ENCODE measurements around the gene LOC101059915.
"Not testable (repeated sequence)": the region's sequence is repeated elsewhere in the genome, so short reads cannot be mapped to it uniquely, and the experiment has no call there.

The LOC101059915 gene

DNA sequence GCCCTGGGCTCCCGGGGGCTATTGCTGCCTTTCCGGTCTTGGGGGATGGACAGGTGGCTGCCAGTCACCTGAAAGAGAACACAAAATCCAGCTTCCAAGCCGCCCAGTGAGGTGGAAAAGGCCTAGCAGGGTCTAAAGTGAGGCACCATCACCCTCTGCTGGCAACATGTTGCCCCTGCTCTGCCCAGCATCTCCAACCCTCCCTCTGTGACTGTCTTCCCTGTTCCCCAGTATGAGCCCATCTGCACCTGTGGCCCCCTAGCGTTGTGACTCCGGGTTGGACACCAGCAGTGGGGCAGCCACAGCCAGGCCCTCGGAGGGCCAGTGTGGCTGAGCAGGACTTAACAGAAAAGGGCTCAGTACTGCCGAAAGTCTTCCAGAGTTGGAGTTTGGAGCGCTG is 3.1 kb upstream of the LOC101059915 start:
- H3K4me2 ChIP-seq (ENCODE audit: control insufficient read depth, extremely low read depth, insufficient read depth, low read depth, low read length); H3K9me1 ChIP-seq (ENCODE audit: control insufficient read depth, extremely low read depth, insufficient read depth, low read length); FAIRE-seq; H3K27ac ChIP-seq (ENCODE audit: control insufficient read depth, insufficient read depth, low read length); H4K20me1 ChIP-seq (ENCODE audit: control insufficient read depth, extremely low read depth, insufficient read depth, low read length); H3K4me3 ChIP-seq (ENCODE audit: control insufficient read depth in 2 of 3, extremely low read depth in 1 of 3, insufficient read depth in 2 of 3, low read depth in 1 of 3, low read length in 3 of 3); dilution Hi-C loops (cut with MboI; ENCODE audit: extremely low pct_ligation_motif_present, low sequenced_read_pairs); H3K9me3 ChIP-seq (ENCODE audit: control insufficient read depth, low read depth, low read length); H3K36me3 ChIP-seq (ENCODE audit: control insufficient read depth in 2 of 2, extremely low read depth in 1 of 2, insufficient read depth in 2 of 2, low read length in 2 of 2); DNase-seq (ENCODE audit: low read depth, low spot score); H2AFZ ChIP-seq (ENCODE audit: control insufficient read depth, low read length); H3K27me3 ChIP-seq (ENCODE audit: control insufficient read depth, extremely low read depth, insufficient read depth, low read length); H3K9ac ChIP-seq (ENCODE audit: control insufficient read depth, extremely low read depth, insufficient read depth, low read length); H3K79me2 ChIP-seq (ENCODE audit: control insufficient read depth, insufficient read depth, low read length): not testable (repeated sequence)
- TF ChIP-seq, protein P1, sequence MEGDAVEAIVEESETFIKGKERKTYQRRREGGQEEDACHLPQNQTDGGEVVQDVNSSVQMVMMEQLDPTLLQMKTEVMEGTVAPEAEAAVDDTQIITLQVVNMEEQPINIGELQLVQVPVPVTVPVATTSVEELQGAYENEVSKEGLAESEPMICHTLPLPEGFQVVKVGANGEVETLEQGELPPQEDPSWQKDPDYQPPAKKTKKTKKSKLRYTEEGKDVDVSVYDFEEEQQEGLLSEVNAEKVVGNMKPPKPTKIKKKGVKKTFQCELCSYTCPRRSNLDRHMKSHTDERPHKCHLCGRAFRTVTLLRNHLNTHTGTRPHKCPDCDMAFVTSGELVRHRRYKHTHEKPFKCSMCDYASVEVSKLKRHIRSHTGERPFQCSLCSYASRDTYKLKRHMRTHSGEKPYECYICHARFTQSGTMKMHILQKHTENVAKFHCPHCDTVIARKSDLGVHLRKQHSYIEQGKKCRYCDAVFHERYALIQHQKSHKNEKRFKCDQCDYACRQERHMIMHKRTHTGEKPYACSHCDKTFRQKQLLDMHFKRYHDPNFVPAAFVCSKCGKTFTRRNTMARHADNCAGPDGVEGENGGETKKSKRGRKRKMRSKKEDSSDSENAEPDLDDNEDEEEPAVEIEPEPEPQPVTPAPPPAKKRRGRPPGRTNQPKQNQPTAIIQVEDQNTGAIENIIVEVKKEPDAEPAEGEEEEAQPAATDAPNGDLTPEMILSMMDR (optimal IDR thresholded peaks at IDR 0.05 in 1 of 3, IDR thresholded peaks at IDR 0.05 in 1 of 3, conservative IDR thresholded peaks at IDR 0.05 in 1 of 3; ENCODE audit: extremely low read depth in 1 of 3, insufficient read depth in 2 of 3, low read length in 3 of 3), result peak in 2 of 3 experiments; percentile 12 to 17
- H3K4me1 ChIP-seq (ENCODE audit: control insufficient read depth, extremely low read depth, insufficient read depth, low read length), result peaks cover 13% of the 10 kb centered on the region

DNA sequence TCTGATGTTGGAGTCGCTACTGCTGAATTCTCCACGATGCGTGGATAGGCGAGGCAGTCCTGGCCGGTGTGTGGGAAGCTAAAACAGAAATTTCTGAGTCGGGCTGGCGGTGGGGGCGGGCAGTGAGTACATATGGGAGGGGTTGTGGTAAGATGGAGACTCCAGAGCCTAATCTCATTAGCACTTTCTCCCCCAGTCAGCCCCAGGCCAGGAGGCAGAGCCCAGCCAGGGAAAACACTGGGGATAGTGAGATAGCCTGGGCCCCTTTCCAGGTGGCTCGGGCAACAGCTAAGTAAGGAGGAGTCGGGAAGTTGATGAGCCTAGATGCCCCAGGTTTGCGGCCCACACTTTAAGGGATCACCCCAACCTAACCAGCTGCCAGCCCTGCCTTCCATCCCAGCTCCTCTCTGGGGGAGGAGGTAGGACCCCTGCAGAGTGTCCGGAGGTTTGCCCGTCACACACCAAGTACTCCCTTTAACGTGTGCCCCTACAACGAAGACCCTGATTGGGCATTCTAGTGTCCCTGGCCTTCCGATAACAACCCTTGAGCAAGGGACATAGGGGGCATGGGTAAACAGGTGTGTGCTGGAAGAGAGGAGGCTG is 2.4 kb upstream of the LOC101059915 start:
- DNase-seq (ENCODE audit: low read depth, low spot score) (no peak), FAIRE-seq (no peak)
- no peak for TF ChIP-seq EZH2 (IDR thresholded peaks at IDR 0.05; ENCODE audit: low read length)
- TF ChIP-seq, protein P1 (optimal IDR thresholded peaks at IDR 0.05 in 1 of 3, IDR thresholded peaks at IDR 0.05 in 1 of 3, conservative IDR thresholded peaks at IDR 0.05 in 1 of 3; ENCODE audit: extremely low read depth in 1 of 3, insufficient read depth in 2 of 3, low read length in 3 of 3), result no peak
- Histone ChIP-seq H3K9me3 (ENCODE audit: control insufficient read depth, low read depth, low read length) (no peaks in the 10 kb centered on the region), H3K9ac (ENCODE audit: control insufficient read depth, extremely low read depth, insufficient read depth, low read length) (no peak overlapping the region), H3K4me2 (ENCODE audit: control insufficient read depth, extremely low read depth, insufficient read depth, low read depth, low read length) (no peak overlapping the region), H3K79me2 (ENCODE audit: control insufficient read depth, insufficient read depth, low read length) (no peaks in the 10 kb centered on the region), H4K20me1 (ENCODE audit: control insufficient read depth, extremely low read depth, insufficient read depth, low read length) (peaks cover 5% of the 10 kb centered on the region), H3K9me1 (ENCODE audit: control insufficient read depth, extremely low read depth, insufficient read depth, low read length) (no peaks in the 10 kb centered on the region), H2AFZ (ENCODE audit: control insufficient read depth, low read length) (no peak overlapping the region), H3K4me1 (ENCODE audit: control insufficient read depth, extremely low read depth, insufficient read depth, low read length) (peaks cover 13% of the 10 kb centered on the region), H3K36me3 (ENCODE audit: control insufficient read depth in 2 of 2, extremely low read depth in 1 of 2, insufficient read depth in 2 of 2, low read length in 2 of 2) (no peaks in the 10 kb centered on the region), H3K4me3 (ENCODE audit: control insufficient read depth in 2 of 3, extremely low read depth in 1 of 3, insufficient read depth in 2 of 3, low read depth in 1 of 3, low read length in 3 of 3) (no peak overlapping the region), H3K27me3 (ENCODE audit: control insufficient read depth, extremely low read depth, insufficient read depth, low read length) (no peaks in the 10 kb centered on the region), H3K27ac (ENCODE audit: control insufficient read depth, insufficient read depth, low read length) (no peak overlapping the region)
- dilution Hi-C loops (cut with MboI; ENCODE audit: extremely low pct_ligation_motif_present, low sequenced_read_pairs), result no loop called here
